DND-41 (cell line): ENCODE measurements around the gene XIRP2.

Experiments
- EZH2 ChIP-seq: IDR thresholded peaks from 3 replicates; pipeline ENCODE4 v1.6.1; 2012; ENCODE audit warnings: borderline replicate concordance, low read depth, mild to moderate bottlenecking, moderate library complexity, low read length, inconsistent platforms; ENCODE audit not compliant: severe bottlenecking
- TF ChIP-seq, protein P1 (sequence below): IDR thresholded peaks from 2 replicates; pipeline ENCODE4 v1.5.1; 2012; ENCODE audit warnings: borderline replicate concordance, low read length, moderate library complexity, mild to moderate bottlenecking; ENCODE audit not compliant: poor library complexity, severe bottlenecking; ENCODE audit errors: extremely low read depth

DNA sequence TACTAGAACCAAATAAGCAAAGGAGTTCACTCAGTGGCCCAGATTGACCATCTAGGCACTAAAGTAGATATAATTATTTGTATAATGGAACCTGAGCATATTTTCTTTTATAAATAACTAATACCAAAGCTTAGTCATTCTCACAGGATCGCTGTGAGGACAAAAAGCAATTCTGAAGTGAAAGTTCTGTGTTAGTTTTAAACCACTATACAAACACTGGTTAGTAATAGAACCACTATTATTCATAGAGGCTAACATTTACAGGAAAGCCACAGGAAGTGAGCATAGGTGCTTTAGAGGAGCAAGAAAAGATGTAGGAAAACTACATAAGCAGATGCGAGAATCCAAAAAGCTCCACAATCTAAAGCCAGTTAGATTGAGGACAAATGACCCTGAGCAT lies 364.7 kb downstream of the XIRP2 start:
- TF ChIP-seq, protein P1, sequence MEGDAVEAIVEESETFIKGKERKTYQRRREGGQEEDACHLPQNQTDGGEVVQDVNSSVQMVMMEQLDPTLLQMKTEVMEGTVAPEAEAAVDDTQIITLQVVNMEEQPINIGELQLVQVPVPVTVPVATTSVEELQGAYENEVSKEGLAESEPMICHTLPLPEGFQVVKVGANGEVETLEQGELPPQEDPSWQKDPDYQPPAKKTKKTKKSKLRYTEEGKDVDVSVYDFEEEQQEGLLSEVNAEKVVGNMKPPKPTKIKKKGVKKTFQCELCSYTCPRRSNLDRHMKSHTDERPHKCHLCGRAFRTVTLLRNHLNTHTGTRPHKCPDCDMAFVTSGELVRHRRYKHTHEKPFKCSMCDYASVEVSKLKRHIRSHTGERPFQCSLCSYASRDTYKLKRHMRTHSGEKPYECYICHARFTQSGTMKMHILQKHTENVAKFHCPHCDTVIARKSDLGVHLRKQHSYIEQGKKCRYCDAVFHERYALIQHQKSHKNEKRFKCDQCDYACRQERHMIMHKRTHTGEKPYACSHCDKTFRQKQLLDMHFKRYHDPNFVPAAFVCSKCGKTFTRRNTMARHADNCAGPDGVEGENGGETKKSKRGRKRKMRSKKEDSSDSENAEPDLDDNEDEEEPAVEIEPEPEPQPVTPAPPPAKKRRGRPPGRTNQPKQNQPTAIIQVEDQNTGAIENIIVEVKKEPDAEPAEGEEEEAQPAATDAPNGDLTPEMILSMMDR: no peak
- no peak for TF ChIP-seq EZH2
